ENCODE results near the gene ABCB7.
"Not testable (repeated sequence)": the region's sequence is repeated elsewhere in the genome, so short reads cannot be mapped to it uniquely, and the experiment has no call there.

Gene ABCB7

DNA sequence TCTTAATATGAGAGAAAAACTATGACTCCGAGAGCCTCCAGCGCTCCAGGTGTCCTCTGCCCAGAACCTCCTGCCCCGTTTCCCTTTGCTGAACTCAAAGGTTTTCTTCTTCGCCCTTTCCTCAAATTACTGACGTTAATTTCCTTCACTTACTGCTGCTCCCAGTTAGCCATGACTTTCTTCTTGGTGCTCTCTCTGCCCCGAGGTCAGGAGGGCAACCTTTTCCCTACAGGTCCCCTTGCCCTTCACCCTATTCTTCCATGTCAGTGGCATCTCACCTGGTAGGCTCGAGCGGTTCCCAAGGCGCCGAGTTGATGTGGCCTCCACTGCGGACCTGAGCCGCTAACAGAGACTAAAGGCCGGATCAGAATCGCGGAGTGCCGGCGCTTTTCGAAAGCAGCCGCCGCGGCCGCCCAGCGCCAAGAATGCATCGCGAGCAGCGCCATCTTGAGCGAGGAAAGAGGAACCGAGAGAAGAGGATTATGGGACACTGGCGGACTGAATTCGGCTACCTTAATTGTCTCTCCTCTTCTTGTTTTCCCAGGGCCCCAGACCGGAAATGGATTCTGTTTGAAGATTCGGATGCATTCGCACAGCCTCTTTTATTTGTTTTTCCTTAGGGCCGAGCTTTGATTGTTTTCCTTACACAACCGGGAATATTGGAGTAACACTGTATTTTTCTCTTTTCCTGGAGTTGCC lies at the start of gene ABCB7:
Gene ABCB7 (minus strand): TSS at position 457 of the 699 bp plus-strand sequence. CDS start 11 bp downstream, at position 446.
- peak; percentile 86 for DNase-seq

DNA sequence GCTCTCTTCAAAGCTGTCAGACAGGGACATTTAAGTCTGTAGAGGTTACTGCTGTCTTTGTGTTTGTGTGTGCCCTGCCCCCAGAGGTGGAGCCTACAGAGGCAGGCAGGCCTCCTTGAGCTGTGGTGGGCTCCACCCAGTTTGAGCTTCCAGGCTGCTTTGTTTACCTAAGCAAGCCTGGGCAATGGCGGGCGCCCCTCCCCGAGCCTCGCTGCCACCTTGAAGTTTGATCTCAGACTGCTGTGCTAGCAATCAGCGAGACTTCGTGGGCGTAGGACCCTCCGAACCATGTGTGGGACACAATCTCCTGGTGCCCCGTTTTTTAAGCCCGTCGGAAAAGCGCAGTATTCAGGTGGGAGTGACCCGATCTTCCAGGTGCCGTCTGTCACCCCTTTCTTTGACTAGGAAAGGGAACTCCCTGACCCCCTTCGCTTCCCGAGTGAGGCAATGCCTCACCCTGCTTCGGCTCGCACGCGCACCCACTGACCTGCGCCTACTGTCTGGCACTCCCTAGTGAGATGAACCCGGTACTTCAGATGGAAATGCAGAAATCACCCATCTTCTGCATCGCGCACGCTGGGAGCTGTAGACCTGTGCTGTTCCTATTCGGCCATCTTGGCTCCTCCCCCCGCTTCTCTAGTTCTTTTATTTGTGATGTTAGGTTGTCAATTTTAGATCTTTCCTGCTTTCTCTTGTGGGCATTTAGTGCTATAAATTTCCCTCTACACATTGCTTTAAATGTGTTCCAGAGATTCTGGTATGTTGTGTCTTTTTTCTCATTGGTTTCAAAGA lies 32.5 kb upstream of the ABCB7 start:
- not testable (repeated sequence) for DNase-seq

DNA sequence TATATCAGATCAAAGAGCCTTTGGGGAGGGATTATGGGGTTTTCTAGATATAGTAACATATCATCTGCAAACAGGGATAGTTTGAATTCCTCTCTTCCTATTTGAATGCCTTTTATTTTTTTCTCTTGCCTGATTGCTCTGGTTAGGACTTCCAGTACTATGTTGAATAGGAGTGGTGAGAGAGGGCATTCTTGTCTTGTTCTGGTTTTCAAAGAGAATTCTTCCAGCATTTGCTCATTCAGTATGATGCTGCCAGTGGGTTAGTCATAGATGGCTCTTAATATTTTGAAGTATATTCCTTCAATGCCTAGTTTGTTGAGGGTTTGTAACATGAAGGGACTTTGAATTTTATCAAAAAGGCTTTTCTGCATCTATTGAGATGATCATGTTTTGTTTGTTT lies 25.6 kb upstream of the ABCB7 start:
- no peak for DNase-seq

DNA sequence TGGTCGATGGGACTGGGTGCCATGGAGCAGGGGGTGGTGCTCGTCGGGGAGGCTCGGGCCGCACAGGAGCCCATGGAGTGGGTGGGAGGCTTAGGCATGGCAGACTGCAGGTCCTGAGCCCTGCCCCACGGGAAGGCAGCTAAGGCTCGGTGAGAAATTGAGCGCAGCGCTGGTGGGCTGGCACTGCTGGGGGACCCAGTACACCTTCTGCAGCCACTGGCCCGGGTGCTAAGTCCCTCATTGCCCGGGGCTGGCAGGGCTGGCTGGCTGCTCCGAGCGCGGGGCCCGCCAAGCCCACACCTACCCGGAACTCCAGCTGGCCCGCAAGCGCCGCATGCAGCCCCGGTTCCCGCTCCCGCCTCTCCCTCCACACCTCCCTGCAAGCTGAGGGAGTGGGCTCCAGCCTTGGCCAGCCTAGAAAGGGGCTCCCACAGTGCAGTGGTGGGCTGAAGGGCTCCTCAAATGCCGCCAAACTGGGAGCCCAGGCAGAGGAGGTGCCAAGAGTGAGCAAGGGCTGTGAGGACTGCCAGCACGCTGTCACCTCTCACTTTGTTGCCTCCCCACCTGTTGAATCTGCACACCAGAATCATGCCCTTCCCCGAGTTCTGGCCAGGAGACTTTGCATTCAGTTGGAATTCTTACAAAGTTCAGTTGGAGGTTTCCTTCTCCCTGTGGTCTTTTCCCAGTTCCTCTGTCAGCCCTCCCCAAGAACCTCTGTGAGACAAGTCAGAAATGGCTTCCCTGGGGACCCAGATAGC lies 23.6 kb upstream of the ABCB7 start:
- not testable (repeated sequence) for DNase-seq

DNA sequence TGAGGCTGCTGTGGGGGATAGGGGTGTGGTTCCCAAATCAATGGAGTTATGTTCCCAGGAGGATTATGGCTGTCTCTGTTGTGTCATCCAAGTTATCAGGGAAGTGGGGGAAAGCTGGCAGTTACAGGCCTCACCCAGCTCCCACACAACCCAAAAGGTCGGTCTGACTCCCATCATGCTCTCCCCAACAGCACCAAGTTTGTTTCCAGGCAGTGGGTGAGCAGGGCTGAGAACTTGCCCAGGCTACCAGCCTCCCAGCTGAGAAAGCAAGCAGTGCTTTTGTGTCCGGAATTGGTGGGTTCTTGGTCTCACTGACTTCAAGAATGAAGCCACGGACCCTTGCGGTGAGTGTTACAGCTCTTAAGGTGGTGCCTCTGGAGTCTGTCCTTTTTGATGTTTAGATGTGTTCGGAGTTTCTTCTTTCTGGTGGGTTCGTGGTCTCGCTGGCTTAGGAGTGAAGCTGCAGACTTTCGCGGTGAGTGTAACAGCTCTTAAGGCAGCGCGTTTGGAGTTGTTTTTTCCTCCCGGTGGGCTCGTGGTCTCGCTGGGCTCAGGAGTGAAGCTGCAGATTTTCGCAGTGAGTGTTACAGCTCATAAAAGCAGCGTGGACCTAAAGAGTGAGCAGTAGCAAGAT lies 16.3 kb upstream of the ABCB7 start:
- not testable (repeated sequence) for DNase-seq

GRCh38 chrX:75158054-75158453 lies 2.0 kb upstream of the ABCB7 start:
- no peak for DNase-seq

GRCh38 chrX:75156531-75156945 lies 455 bp upstream of the ABCB7 start:
- peak; percentile 60 for DNase-seq

DNA sequence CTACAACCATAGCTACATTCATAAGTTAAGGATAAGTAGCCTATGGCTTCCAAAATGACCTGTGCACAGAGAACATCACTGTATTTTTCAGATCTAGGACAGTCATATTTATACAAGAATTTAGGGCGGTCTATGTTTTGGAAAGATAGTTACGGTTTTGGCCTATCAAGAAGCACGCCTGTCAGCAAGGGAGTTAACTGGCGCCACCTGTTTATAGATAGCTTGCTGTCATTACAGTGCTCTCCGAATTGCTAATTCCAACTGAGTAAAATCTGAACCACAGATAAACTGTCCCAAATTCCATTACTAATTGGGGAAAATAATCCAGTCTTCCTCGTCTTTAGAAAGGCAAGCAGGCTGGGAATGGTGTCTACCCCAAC lies 646 bp downstream of the ABCB7 start:
- no peak for DNase-seq

- DNase-seq = no peak
Observed at GRCh38 chrX:75154871-75155270, 1.2 kb downstream of the ABCB7 start.

DNA sequence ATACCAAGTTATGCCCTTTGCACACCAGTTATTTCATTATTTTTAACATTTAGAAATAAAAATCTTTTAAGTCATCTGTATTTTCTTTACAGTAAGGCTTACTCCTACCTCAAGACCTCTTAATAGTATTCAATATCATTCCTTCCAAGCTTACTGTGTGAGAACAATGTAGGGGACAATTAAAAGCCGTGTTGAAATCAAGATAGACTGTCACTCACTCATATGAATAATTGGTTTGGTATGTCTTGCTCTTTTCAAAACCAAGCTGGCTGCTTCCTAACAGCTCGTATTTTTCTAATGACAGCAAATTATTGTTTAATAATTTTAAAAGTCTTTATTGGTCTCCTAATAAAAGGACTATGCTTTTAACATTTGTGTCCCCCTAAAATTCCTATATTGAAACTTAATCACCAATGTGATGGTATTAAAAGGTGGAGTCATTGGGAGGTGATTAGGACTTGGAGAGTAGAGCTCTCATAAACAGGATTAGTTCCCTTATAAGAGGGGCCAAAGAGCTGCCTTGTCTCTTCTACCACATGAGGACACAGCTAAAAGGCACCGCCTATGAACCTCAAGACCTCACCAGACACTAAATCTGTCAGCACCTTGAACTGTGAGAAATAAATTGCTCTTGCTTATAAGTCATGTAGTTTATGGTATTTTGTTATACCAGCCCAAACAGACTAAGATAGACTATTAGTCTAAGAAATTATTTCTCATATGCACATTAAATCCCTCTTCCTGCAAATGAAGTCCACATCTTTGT lies 4.1 kb downstream of the ABCB7 start:
- DNase-seq = no peak

DNA sequence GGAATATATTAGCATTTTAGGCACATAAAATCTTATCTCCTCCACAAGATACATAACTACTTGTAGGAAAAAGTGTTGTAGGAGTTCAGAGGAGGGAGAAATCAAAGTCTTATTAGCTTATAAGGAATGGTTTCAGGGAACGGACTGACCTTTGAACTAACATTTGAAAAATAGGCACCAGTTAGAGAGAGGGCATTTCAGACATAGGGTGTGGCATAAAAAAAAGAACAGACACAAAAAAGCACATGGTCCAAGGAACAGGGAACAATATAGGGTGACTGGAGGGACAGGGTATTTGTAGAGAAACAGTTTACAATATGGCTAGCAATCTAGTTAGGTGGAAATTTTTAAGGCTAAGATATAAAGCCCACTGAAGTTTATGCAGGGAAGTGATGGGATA lies 6.4 kb downstream of the ABCB7 start:
- no peak for DNase-seq

DNA sequence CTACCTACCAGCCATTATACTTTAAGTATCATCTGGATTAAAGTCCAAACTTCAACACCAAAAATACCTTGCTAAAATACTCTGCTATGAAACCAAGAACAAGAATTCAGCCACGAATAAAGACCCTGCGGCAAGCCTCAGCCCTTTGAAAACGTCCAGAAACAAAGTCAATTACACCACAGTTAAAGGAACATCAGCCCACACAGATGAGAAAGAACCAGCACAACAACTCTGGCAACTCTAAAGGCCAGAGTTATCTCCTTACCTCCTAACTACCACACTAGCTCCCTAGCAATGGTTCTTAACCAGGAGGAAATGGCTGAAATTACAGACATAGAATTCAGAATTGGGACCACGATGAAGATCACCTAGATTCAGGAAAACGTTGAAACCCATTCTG lies 23.4 kb downstream of the ABCB7 start:
- DNase-seq = no peak

- DNase-seq = no peak
Observed at GRCh38 chrX:75131973-75132627, 24.0 kb downstream of the ABCB7 start.

GRCh38 chrX:75129069-75129468 lies 27.0 kb downstream of the ABCB7 start:
- not testable (repeated sequence) for DNase-seq

- DNase-seq = no peak
Observed at GRCh38 chrX:75118296-75118695, 37.8 kb downstream of the ABCB7 start.

DNA sequence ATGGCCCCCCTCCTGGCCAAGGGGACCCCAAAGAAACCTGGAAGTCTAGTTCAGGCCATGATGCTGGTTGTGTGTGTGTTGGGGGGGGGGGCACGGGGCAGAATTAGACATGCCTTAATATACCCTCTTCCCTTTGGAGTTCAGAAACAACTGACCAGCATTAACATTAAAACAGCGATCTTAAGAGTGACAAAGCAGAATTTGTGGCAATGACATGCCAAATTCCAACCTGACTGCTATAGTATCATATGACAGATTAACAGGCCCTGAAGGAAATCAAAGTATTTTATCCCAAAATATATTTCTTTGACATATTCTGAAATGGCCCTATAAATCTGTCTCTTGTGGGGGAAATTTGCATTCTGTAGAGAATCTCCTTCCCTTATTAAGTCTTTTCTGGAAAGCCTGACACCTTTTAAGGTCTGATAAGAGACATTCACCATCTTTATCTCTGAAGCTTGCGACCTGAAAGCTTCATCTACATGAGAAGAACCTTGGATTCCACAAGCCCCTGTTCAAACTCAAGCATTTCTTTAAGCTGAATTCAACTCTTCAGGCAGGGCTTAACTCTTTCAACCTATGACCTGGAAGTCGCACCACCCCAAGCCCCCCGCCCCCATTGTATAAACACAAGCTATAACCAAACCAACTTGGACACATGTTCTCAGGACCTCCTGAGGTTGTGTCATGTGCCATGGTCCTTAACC lies 40.2 kb downstream of the ABCB7 start:
- DNase-seq = no peak

DNA sequence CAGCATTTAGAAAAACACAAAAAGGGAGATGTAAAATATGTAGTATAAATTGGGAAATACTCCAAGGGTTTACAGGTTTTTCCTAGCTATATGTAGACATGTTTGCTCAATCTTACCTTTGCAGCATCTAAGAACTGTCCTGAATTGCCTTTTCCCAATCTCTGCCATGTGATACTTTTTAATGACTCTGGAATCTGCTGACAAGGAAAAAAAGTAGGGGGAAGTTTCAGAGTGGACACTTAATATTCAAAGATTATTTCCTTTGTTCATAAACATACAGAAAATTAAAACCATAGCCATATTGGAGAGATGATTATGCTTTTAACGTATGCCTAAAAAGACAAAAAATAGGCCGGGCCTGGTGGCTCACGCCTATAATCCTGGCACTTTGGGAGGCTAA lies 41.4 kb downstream of the ABCB7 start:
- DNase-seq = no peak

DNA sequence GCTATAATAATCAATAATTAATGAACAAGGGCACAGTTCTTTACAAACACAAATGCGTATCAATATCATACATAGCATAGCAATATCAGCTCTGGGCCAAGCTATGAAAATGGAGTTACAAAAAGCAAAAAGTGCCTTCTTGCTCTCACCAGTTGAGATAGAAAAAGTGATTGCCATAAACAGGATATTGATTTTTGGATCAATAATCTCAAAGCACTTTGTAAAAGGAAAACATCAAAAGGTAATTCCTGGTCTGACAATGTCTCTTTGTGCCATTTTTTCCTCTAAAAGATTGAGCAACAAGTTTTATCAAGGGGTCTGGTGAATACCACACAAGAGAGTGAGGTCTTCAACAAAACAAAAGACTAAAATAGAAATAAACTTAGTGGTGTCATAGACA lies 42.4 kb downstream of the ABCB7 start:
- DNase-seq = no peak

- DNase-seq = no peak
Observed at GRCh38 chrX:75107863-75108509, 48.1 kb downstream of the ABCB7 start.

- no peak for DNase-seq
Observed at GRCh38 chrX:75106772-75107171, 49.3 kb downstream of the ABCB7 start.

GRCh38 chrX:75096331-75096730 lies 59.8 kb downstream of the ABCB7 start:
- no peak for DNase-seq
